ENCODE measurements around the gene OTOS. TPM values are rescaled to one million over a fixed set of nuclear protein-coding genes. Genes with fewer than 3 reads are reported as not detected.

OTOS gene
- total and polyA plus RNA-seq, 2 donors (not counting 1 experiment from before 2014, with no cell fraction given) = not detected

- peaks cover 19% of the 10 kb centered on the region for H4K20me1 ChIP-seq (ENCODE audit: control insufficient read depth, insufficient read depth, low read length, poor library complexity, severe bottlenecking)
- peak overlapping the region; percentile 82 for H3K9ac ChIP-seq (ENCODE audit: low read length)
- Mint-ChIP-seq H3K4me1 (peaks cover 29% of the 10 kb centered on the region), H3K9me3 (ENCODE audit: insufficient read depth) (no peaks in the 10 kb centered on the region), H3K27me3 (peaks cover 3% of the 10 kb centered on the region), H3K27ac (peak overlapping the region; percentile 68), H3K4me3 (peak overlapping the region; percentile 93)
- intact Hi-C loops (cut with micrococcal nuclease) = loop anchor here (5.0 kb wide), 2 partner anchors 302 to 733 kb away; partner anchors contain the start of genes GPC1 and HDAC4
- no peaks in the 10 kb centered on the region for H3K27me3 ChIP-seq (replicated peaks in 1 of 4; ENCODE audit: control extremely low read depth in 1 of 4, control insufficient read depth in 3 of 4, insufficient read depth in 4 of 4, low read length in 3 of 4)
- H3K4me1 ChIP-seq (ENCODE audit: control insufficient read depth in 2 of 2, insufficient read depth in 2 of 2, low read length in 2 of 2) = peaks cover 12 to 22% of the 10 kb centered on the region in 2 donors
- DNase-seq (no peak), ATAC-seq (ENCODE audit: low read depth) (no peak)
- CTCF ChIA-PET = interaction anchor here (0.9 to 1.6 kb wide), 2 partner anchors 8 to 70 kb away, joined by 3 to 6 read pairs; no protein-coding TSS in a partner anchor
- peak overlapping the region; percentile 99 for H2AFZ ChIP-seq (ENCODE audit: insufficient read depth, low read depth, low read length, poor library complexity, severe bottlenecking)
- peaks cover 0 to 31% of the 10 kb centered on the region in 2 experiments for H3K36me3 ChIP-seq (replicated peaks in 1 of 2; ENCODE audit: control extremely low read depth in 1 of 2, control insufficient read depth in 1 of 2, extremely low read depth in 1 of 2, insufficient read depth in 2 of 2, low read length in 1 of 2)
- POLR2A ChIA-PET = interaction anchor here (0.6 kb wide), 1 partner anchor 109 kb away, joined by 6 read pairs; no protein-coding TSS in a partner anchor
- H3K4me2 ChIP-seq (replicated peaks; ENCODE audit: low read depth, low read length, poor library complexity, severe bottlenecking) = peak overlapping the region; percentile 94
- WGBS (ENCODE audit: insufficient coverage) = 92% methylated on average over 15 of the region's 15 CpGs
- H3K27ac ChIP-seq (ENCODE audit: low read length in 2 of 2) = no peak overlapping the region
- no peak for TF ChIP-seq EZH2 (IDR thresholded peaks at IDR 0.05; ENCODE audit: borderline replicate concordance, insufficient read depth, low read depth, low read length, poor library complexity, severe bottlenecking)
- TF ChIP-seq, protein P1, sequence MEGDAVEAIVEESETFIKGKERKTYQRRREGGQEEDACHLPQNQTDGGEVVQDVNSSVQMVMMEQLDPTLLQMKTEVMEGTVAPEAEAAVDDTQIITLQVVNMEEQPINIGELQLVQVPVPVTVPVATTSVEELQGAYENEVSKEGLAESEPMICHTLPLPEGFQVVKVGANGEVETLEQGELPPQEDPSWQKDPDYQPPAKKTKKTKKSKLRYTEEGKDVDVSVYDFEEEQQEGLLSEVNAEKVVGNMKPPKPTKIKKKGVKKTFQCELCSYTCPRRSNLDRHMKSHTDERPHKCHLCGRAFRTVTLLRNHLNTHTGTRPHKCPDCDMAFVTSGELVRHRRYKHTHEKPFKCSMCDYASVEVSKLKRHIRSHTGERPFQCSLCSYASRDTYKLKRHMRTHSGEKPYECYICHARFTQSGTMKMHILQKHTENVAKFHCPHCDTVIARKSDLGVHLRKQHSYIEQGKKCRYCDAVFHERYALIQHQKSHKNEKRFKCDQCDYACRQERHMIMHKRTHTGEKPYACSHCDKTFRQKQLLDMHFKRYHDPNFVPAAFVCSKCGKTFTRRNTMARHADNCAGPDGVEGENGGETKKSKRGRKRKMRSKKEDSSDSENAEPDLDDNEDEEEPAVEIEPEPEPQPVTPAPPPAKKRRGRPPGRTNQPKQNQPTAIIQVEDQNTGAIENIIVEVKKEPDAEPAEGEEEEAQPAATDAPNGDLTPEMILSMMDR (IDR thresholded peaks at IDR 0.05) = no peak
- H3K79me2 ChIP-seq (ENCODE audit: control insufficient read depth, insufficient read depth, low read length) = peaks cover 34% of the 10 kb centered on the region
- peak overlapping the region; percentile 63 to 87 (median 67) for H3K4me3 ChIP-seq (ENCODE audit: control extremely low read depth in 1 of 5, extremely low read depth in 1 of 5, insufficient read depth in 1 of 5, low read depth in 2 of 5, low read length in 4 of 5)
- H3K9me3 ChIP-seq (ENCODE audit: control extremely low read depth in 1 of 3, control insufficient read depth in 2 of 3, insufficient read depth in 1 of 3, low read length in 2 of 3) = no peaks in the 10 kb centered on the region
These were observed 5.4 kb downstream of the OTOS start for GRCh38 chr2:240134956-240135520.

DNA sequence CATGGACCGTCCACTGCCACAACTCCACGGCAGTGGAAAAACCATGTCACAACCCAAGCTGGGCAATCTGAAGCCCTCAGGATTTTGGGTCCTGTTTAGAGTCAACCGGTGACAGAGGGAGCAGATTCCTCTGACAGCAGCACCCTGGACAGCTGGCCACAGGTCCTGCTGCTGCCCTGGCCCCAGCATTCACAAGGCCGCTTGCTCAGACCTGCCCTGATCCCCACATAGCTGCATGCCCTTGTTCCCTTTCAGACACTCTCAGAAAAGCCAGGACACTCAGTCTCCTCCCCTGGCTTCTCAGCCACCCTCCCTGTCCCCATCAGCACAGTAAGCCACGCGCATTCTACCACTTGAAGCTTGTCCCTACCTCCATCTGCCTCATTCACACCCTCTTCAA is 6.0 kb downstream of the OTOS start:
- Histone ChIP-seq H2AFZ (ENCODE audit: insufficient read depth, low read depth, low read length, poor library complexity, severe bottlenecking) (no peak overlapping the region), H3K27me3 (replicated peaks in 1 of 4; ENCODE audit: control extremely low read depth in 1 of 4, control insufficient read depth in 3 of 4, insufficient read depth in 4 of 4, low read length in 3 of 4) (no peaks in the 10 kb centered on the region), H3K9me3 (ENCODE audit: control extremely low read depth in 1 of 3, control insufficient read depth in 2 of 3, insufficient read depth in 1 of 3, low read length in 2 of 3) (no peaks in the 10 kb centered on the region), H3K27ac (ENCODE audit: low read length in 2 of 2) (no peak overlapping the region), H3K9ac (ENCODE audit: low read length) (no peak overlapping the region), H3K79me2 (ENCODE audit: control insufficient read depth, insufficient read depth, low read length) (peaks cover 33% of the 10 kb centered on the region), H3K4me3 (ENCODE audit: control extremely low read depth in 1 of 5, extremely low read depth in 1 of 5, insufficient read depth in 1 of 5, low read depth in 2 of 5, low read length in 4 of 5) (no peak overlapping the region), H4K20me1 (ENCODE audit: control insufficient read depth, insufficient read depth, low read length, poor library complexity, severe bottlenecking) (peaks cover 19% of the 10 kb centered on the region), H3K4me1 (ENCODE audit: control insufficient read depth in 2 of 2, insufficient read depth in 2 of 2, low read length in 2 of 2) (peaks cover 12 to 22% of the 10 kb centered on the region in 2 donors), H3K4me2 (replicated peaks; ENCODE audit: low read depth, low read length, poor library complexity, severe bottlenecking) (no peak overlapping the region), H3K36me3 (replicated peaks in 1 of 2; ENCODE audit: control extremely low read depth in 1 of 2, control insufficient read depth in 1 of 2, extremely low read depth in 1 of 2, insufficient read depth in 2 of 2, low read length in 1 of 2) (peaks cover 0 to 36% of the 10 kb centered on the region in 2 experiments)
- Mint-ChIP-seq H3K27ac (peak overlapping the region; percentile 61), H3K9me3 (ENCODE audit: insufficient read depth) (no peaks in the 10 kb centered on the region), H3K4me3 (peak overlapping the region; percentile 93), H3K4me1 (peaks cover 29% of the 10 kb centered on the region), H3K27me3 (peaks cover 3% of the 10 kb centered on the region)
- 95% methylated on average over 6 of the region's 6 CpGs for WGBS (ENCODE audit: insufficient coverage)
- DNase-seq (no peak), ATAC-seq (ENCODE audit: low read depth) (no peak)
- intact Hi-C loops (cut with micrococcal nuclease) = no loop called here
- ChIA-PET CTCF (interaction anchor here (1.6 kb wide), 1 partner anchor 9 kb away, joined by 6 read pairs; no protein-coding TSS in a partner anchor), POLR2A (no interaction called here)
- TF ChIP-seq, protein P1 (IDR thresholded peaks at IDR 0.05) = no peak
- TF ChIP-seq EZH2 (IDR thresholded peaks at IDR 0.05; ENCODE audit: borderline replicate concordance, insufficient read depth, low read depth, low read length, poor library complexity, severe bottlenecking) = no peak
